ENCODE data around the gene PTGR3.

DNA sequence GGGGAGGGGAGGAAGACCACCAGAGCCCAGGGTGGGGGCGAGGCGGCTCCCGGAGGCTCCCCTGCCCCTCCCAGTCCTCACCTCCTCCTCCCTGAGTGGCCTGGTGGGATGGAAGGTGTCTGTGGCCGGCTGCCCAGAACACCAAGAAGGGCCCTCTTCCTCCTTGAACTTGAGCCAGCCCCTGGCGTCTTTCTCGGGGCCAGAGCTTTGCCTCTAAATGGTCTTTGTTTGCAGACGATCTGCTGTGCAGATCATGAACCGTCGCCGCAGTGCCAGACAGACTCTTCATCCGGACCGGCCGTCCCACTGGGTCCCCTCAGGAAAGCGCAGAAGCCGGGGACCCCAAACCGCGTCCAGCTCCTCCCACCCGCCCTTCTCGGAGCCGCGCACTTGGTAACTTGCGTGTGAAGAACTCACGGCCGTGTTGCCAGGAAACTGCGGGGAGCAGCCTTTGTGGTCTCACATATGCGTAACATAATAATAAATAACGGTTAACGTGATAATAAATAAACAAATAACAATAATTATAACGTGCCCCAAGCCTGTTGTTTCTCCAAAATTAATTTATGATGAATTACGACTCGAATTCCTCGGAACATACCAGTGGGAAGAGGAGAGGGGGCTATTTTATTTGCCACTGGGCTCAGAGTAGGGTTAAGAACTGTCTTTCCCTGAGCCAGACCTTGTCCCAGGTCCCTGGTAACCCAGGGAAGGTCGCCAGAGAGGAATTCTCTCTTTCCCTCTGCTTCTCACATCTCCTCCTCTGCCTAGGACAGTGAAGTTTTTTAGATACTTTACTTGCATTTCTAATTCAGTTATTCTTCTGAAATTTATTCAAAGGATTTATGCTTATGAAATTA lies 41.0 kb downstream of the PTGR3 start:
- no peak for TF ChIP-seq CTCF (IDR thresholded peaks at IDR 0.05)
- no peak for TF ChIP-seq POLR2A (IDR thresholded peaks at IDR 0.05)
